SK-N-SH (cell line): ENCODE measurements around the gene METTL15. TPM values are rescaled to one million over a fixed set of nuclear protein-coding genes. Genes with fewer than 3 reads are reported as not detected.

ENCODE experiments used
- CTCF ChIA-PET: fragments of 300-600, 350-600 bp; formaldehyde crosslinking; extraction: SDS; loops from one replicate; lab custom pipeline; 2021; lab: Yijun Ruan, JAX
- POLR2A ChIA-PET: fragments of 350-600 bp; sonication (Branson Sonifier 250); formaldehyde crosslinking; extraction: SDS; loops from one replicate; lab custom pipeline; 2020; ENCODE audit warnings: antibody characterized with exemption, inconsistent platforms; lab: Yijun Ruan, JAX
- DNase-seq: peaks from one replicate; pipeline ENCODE4 v3.0.0; 2012
- H2AFZ ChIP-seq: fragments of 200-600 bp; sonication (generic); 2 replicates; pipeline ENCODE4 v1.8.1; 2016; ENCODE audit warnings: antibody characterized with exemption, mild to moderate bottlenecking, low read depth
- H3F3A ChIP-seq: fragments of 200-600 bp; sonication (generic); replicated peaks from 2 replicates; pipeline ENCODE3; 2016; ENCODE audit warnings: antibody characterized with exemption, mild to moderate bottlenecking; ENCODE audit not compliant: insufficient read depth
- H3K27ac ChIP-seq, 2 experiments: fragments of 200-500 bp in 1 of 2; fragments of 200-600 bp in 1 of 2; sonication (Bioruptor generic) in 1 of 2; sonication (generic), shearing (Covaris generic) in 1 of 2; 2 replicates each; pipeline versions ENCODE4 v1.5.1 to v1.6.1; 2014 to 2016; ENCODE audit warnings: low read depth in 2 of 2, inconsistent platforms in 1 of 2, low read length in 1 of 2, mild to moderate bottlenecking in 1 of 2, mixed read lengths in 1 of 2
- H3K27me3 ChIP-seq: fragments of 200-600 bp; sonication (generic), shearing (Covaris generic); 2 replicates; pipeline ENCODE4 v1.6.1; 2016; ENCODE audit warnings: mixed run types; ENCODE audit not compliant: insufficient read depth
- H3K36me3 ChIP-seq, 2 experiments: fragments of 200-500 bp in 1 of 2; fragments of 200-600 bp in 1 of 2; sonication (Bioruptor generic) in 1 of 2; sonication (generic) in 1 of 2; replicated peaks in 1 of 2; 2 replicates each; pipeline versions ENCODE3 to v1.5.1; 2014 to 2016; ENCODE audit warnings: low read length in 1 of 2, mild to moderate bottlenecking in 1 of 2; ENCODE audit not compliant: insufficient read depth in 2 of 2, control insufficient read depth in 1 of 2
- H3K4me1 ChIP-seq, 2 experiments: fragments of 200-500 bp in 1 of 2; fragments of 200-600 bp in 1 of 2; sonication (Bioruptor generic) in 1 of 2; sonication (generic), shearing (Covaris generic) in 1 of 2; 2 replicates each; pipeline versions ENCODE4 v1.5.1 to v1.6.1; 2014 to 2016; ENCODE audit warnings: low read depth in 1 of 2, low read length in 1 of 2, mixed run types in 1 of 2; ENCODE audit not compliant: insufficient read depth in 2 of 2, control insufficient read depth in 1 of 2
- H3K4me2 ChIP-seq: fragments of 200-600 bp; sonication (generic), shearing (Covaris generic); 2 replicates; pipeline ENCODE4 v1.6.1; 2017; ENCODE audit warnings: mixed run types
- H3K4me3 ChIP-seq, 2 experiments: fragments of 200-500 bp in 1 of 2; fragments of 200-600 bp in 1 of 2; sonication (Bioruptor generic) in 1 of 2; sonication (generic), shearing (Covaris generic) in 1 of 2; 2 replicates each; pipeline versions ENCODE4 v1.5.1 to v1.8.1; 2014 to 2016; ENCODE audit warnings: low read depth in 2 of 2, inconsistent platforms in 1 of 2, low read length in 1 of 2, mild to moderate bottlenecking in 1 of 2, mixed read lengths in 1 of 2, moderate library complexity in 1 of 2
- H3K79me2 ChIP-seq: fragments of 200-600 bp; sonication (generic); 2 replicates; pipeline ENCODE4 v1.8.1; 2017; ENCODE audit warnings: mild to moderate bottlenecking; ENCODE audit not compliant: insufficient read depth
- H3K9ac ChIP-seq: fragments of 200-600 bp; sonication (generic); 2 replicates; pipeline ENCODE4 v1.6.1; 2017; ENCODE audit warnings: mixed run types
- H3K9me2 ChIP-seq: fragments of 200-600 bp; sonication (generic); 2 replicates; pipeline ENCODE4 v1.6.1; 2017; ENCODE audit warnings: mixed run types
- H3K9me3 ChIP-seq: fragments of 200-600 bp; sonication (generic); 2 replicates; pipeline ENCODE4 v1.6.1; 2017; ENCODE audit warnings: mixed run types, mild to moderate bottlenecking, moderate library complexity
- H4K20me1 ChIP-seq: fragments of 200-600 bp; sonication (generic); 2 replicates; pipeline ENCODE4 v1.6.1; 2017; ENCODE audit warnings: mild to moderate bottlenecking, mixed run types; ENCODE audit not compliant: insufficient read depth
- ELF1 ChIP-seq: IDR thresholded peaks from 2 replicates; pipeline ENCODE4 v1.4.0; 2012
- EP300 ChIP-seq, 2 experiments: IDR thresholded peaks; 2 replicates each; pipeline versions ENCODE4 v1.4.0 to v1.6.1; 2012; ENCODE audit warnings: borderline replicate concordance in 1 of 2, low read depth in 1 of 2, low read length in 1 of 2
- FOXJ3 ChIP-seq: sonication (generic); formaldehyde crosslinking; IDR thresholded peaks from 2 replicates; pipeline ENCODE4 v1.5.1; 2020; ENCODE audit warnings: mild to moderate bottlenecking, missing genetic modification reagents
- MAX ChIP-seq: IDR thresholded peaks from 2 replicates; pipeline ENCODE4 v1.4.0; 2012; ENCODE audit warnings: low read depth
- MEF2A ChIP-seq: IDR thresholded peaks from 2 replicates; pipeline ENCODE4 v1.4.0; 2012; ENCODE audit warnings: low read depth, borderline replicate concordance
- NRF1 ChIP-seq: IDR thresholded peaks from 2 replicates; pipeline ENCODE4 v1.6.1; 2012; ENCODE audit warnings: low read depth, mild to moderate bottlenecking, low read length
- PBX3 ChIP-seq: IDR thresholded peaks from 2 replicates; pipeline ENCODE4; 2012
- RCOR1 ChIP-seq: fragments of 150-350 bp; IDR thresholded peaks from 2 replicates; pipeline ENCODE4 v1.6.1; 2017; ENCODE audit warnings: antibody characterized with exemption, low read length
- REST ChIP-seq: IDR thresholded peaks from 2 replicates; pipeline ENCODE4 v1.6.1; 2012; ENCODE audit warnings: mild to moderate bottlenecking, low read depth, low read length, moderate library complexity
- RFX5 ChIP-seq: IDR thresholded peaks from 2 replicates; pipeline ENCODE4 v1.6.1; 2012; ENCODE audit warnings: mild to moderate bottlenecking, improper control_type of control experiment, low read length
- SIN3A ChIP-seq: IDR thresholded peaks from 2 replicates; pipeline ENCODE4 v1.6.1; 2012; ENCODE audit warnings: low read depth, mild to moderate bottlenecking, low read length, moderate library complexity, borderline replicate concordance
- TAF1 ChIP-seq: IDR thresholded peaks from 2 replicates; pipeline ENCODE4 v1.6.1; 2012; ENCODE audit warnings: low read depth, mild to moderate bottlenecking, low read length, moderate library complexity, borderline replicate concordance
- USF1 ChIP-seq: IDR thresholded peaks from 2 replicates; pipeline ENCODE4 v1.4.0; 2012; ENCODE audit warnings: low read depth, borderline replicate concordance
- USF2 ChIP-seq: fragments of 150-350 bp; IDR thresholded peaks from 2 replicates; pipeline ENCODE4 v1.6.1; 2017; ENCODE audit warnings: antibody characterized with exemption, low read length, low read depth, borderline replicate concordance
- YY1 ChIP-seq: IDR thresholded peaks from 2 replicates; pipeline ENCODE4 v1.4.0; 2012; ENCODE audit warnings: low read depth, mild to moderate bottlenecking
- WGBS: methylation state at CpG from one replicate; pipeline ENCODE4 v1.1.6; 2017; ENCODE audit warnings: low lambda C conversion rate; 5-methylcytosine and 5-hydroxymethylcytosine counted together
- polyA plus RNA-seq, 3 experiments: library from polyadenylated mRNA; depleted of rRNA; stranded (reverse); fragments of >200 nt; gene quantifications; 2 replicates each; pipeline ENCODE4 v1.2.3, GENCODE V29; 2012
- TF ChIP-seq, protein P1 (sequence below): fragments of 200-600 bp; sonication (generic); IDR thresholded peaks from 2 replicates; pipeline ENCODE4 v1.6.1; 2017; ENCODE audit warnings: antibody characterized with exemption, mild to moderate bottlenecking, moderate library complexity
- TF ChIP-seq, protein P2 (sequence below): fragments of 150-350 bp; IDR thresholded peaks from 2 replicates; pipeline ENCODE4 v1.6.1; 2016; ENCODE audit warnings: mild to moderate bottlenecking, low read depth, low read length
- TF ChIP-seq, protein P3 (sequence below): IDR thresholded peaks from 2 replicates; pipeline ENCODE4 v1.4.0; 2012; ENCODE audit warnings: low read depth, borderline replicate concordance

METTL15 gene
- polyA plus RNA-seq, 1 of the 3 experiments (the other 2 are of a cell fraction), result 4.7 TPM

DNA sequence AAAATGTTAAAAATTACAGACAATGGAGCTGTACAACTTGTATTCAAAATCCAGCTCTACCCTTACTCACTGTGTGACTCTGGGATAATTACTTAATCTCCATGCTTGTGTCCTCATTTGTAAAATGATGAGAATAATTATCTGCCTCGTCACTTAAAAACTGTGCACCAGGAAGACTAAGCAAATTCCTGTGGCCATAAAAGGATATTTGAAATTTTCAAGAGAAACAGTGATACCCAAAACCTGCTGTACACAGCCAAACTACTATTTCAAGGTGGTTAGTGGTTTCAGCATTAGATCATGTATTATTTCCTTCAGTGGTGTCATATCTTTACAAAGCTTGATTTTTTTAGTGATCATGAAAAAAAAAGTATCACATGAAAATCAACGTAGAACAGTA is 136.9 kb downstream of the METTL15 start:
- Histone ChIP-seq H3F3A (no peaks in the 10 kb centered on the region), H2AFZ (no peak overlapping the region), H3K4me3 (no peak overlapping the region), H3K79me2 (no peaks in the 10 kb centered on the region), H3K4me1 (peaks cover 0 to 8% of the 10 kb centered on the region in 2 experiments; a peak in 1 of 4 replicates), H3K9me2 (no peaks in the 10 kb centered on the region; the same call in 1 of the 2 replicates), H3K27ac (no peak overlapping the region), H3K9ac (no peak overlapping the region), H3K9me3 (no peaks in the 10 kb centered on the region), H4K20me1 (no peaks in the 10 kb centered on the region), H3K36me3 (no peaks in the 10 kb centered on the region), H3K4me2 (no peak overlapping the region), H3K27me3 (no peaks in the 10 kb centered on the region)
- ChIA-PET CTCF (no interaction called here), POLR2A (no interaction called here)
- TF ChIP-seq USF1, result no peak
- no peak for TF ChIP-seq YY1
- no peak for TF ChIP-seq ELF1
- TF ChIP-seq SIN3A, result no peak
- TF ChIP-seq TAF1, result no peak
- no peak for TF ChIP-seq NRF1
- no peak for TF ChIP-seq USF2
- TF ChIP-seq REST, result no peak
- TF ChIP-seq, protein P1, sequence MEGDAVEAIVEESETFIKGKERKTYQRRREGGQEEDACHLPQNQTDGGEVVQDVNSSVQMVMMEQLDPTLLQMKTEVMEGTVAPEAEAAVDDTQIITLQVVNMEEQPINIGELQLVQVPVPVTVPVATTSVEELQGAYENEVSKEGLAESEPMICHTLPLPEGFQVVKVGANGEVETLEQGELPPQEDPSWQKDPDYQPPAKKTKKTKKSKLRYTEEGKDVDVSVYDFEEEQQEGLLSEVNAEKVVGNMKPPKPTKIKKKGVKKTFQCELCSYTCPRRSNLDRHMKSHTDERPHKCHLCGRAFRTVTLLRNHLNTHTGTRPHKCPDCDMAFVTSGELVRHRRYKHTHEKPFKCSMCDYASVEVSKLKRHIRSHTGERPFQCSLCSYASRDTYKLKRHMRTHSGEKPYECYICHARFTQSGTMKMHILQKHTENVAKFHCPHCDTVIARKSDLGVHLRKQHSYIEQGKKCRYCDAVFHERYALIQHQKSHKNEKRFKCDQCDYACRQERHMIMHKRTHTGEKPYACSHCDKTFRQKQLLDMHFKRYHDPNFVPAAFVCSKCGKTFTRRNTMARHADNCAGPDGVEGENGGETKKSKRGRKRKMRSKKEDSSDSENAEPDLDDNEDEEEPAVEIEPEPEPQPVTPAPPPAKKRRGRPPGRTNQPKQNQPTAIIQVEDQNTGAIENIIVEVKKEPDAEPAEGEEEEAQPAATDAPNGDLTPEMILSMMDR, result no peak
- no peak for TF ChIP-seq FOXJ3 (CRISPR knock-in tag)
- no peak for TF ChIP-seq MEF2A
- TF ChIP-seq RCOR1, result no peak
- no peak for TF ChIP-seq PBX3
- TF ChIP-seq MAX, result no peak
- TF ChIP-seq, protein P2, sequence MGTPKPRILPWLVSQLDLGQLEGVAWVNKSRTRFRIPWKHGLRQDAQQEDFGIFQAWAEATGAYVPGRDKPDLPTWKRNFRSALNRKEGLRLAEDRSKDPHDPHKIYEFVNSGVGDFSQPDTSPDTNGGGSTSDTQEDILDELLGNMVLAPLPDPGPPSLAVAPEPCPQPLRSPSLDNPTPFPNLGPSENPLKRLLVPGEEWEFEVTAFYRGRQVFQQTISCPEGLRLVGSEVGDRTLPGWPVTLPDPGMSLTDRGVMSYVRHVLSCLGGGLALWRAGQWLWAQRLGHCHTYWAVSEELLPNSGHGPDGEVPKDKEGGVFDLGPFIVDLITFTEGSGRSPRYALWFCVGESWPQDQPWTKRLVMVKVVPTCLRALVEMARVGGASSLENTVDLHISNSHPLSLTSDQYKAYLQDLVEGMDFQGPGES, result no peak
- no peak for TF ChIP-seq RFX5
- TF ChIP-seq, protein P3, sequence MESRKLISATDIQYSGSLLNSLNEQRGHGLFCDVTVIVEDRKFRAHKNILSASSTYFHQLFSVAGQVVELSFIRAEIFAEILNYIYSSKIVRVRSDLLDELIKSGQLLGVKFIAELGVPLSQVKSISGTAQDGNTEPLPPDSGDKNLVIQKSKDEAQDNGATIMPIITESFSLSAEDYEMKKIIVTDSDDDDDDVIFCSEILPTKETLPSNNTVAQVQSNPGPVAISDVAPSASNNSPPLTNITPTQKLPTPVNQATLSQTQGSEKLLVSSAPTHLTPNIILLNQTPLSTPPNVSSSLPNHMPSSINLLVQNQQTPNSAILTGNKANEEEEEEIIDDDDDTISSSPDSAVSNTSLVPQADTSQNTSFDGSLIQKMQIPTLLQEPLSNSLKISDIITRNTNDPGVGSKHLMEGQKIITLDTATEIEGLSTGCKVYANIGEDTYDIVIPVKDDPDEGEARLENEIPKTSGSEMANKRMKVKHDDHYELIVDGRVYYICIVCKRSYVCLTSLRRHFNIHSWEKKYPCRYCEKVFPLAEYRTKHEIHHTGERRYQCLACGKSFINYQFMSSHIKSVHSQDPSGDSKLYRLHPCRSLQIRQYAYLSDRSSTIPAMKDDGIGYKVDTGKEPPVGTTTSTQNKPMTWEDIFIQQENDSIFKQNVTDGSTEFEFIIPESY, result no peak
- TF ChIP-seq EP300 (IDR thresholded peaks at IDR 0.05; ENCODE audit: borderline replicate concordance in 1 of 2, low read depth in 1 of 2, low read length in 1 of 2), result no peak
- 94% methylated on average over 2 of the region's 2 CpGs for WGBS
- DNase-seq, result no peak
